HEK293 (cell line): ENCODE data around the gene TMEM229B.
A peak's percentile ranks its signal among the peaks of the same experiment; 100 is the strongest.

Experiments used
- CTCF ChIA-PET: fragments of 350-600 bp; formaldehyde crosslinking; extraction: SDS; loops from one replicate; lab custom pipeline; 2021; ENCODE audit warnings: antibody characterized with exemption; lab: Yijun Ruan, JAX
- POLR2A ChIA-PET: fragments of 300-600 bp; formaldehyde crosslinking; extraction: SDS; loops from one replicate; lab custom pipeline; 2020; ENCODE audit warnings: antibody characterized with exemption, inconsistent platforms; lab: Yijun Ruan, JAX
- H3K27ac ChIP-seq: fragments of 200-500 bp; sonication (Bioruptor generic); 2 replicates; pipeline ENCODE4 v1.5.1; 2014; ENCODE audit warnings: low read depth, low read length, control low read depth, inconsistent platforms; ENCODE audit errors: extremely low read depth
- H3K36me3 ChIP-seq, 2 experiments: fragments of 200-500 bp in 1 of 2; sonication (Bioruptor generic) in 1 of 2; 1 replicate in 1 of 2; 2 replicates in 1 of 2; pipeline ENCODE4 v1.5.1; 2014 to 2017; ENCODE audit warnings: inconsistent platforms in 2 of 2, low read length in 2 of 2; ENCODE audit not compliant: control insufficient read depth in 2 of 2, insufficient read depth in 1 of 2
- H3K4me1 ChIP-seq: fragments of 200-500 bp; sonication (Bioruptor generic); 2 replicates; pipeline ENCODE4 v1.5.1; 2014; ENCODE audit warnings: mild to moderate bottlenecking, low read length, inconsistent platforms; ENCODE audit not compliant: control insufficient read depth, insufficient read depth
- H3K4me3 ChIP-seq: 2 replicates; pipeline ENCODE4 v1.5.1; 2011; ENCODE audit warnings: low read depth, mild to moderate bottlenecking, control low read depth, low read length, moderate library complexity
- H3K9me3 ChIP-seq: fragments of 200-500 bp; sonication (Bioruptor generic); 2 replicates; pipeline ENCODE4 v1.5.1; 2014; ENCODE audit warnings: low read depth, low read length, inconsistent platforms; ENCODE audit not compliant: control insufficient read depth, insufficient read depth
- GLIS2 ChIP-seq: fragments of 450-650 bp; formaldehyde crosslinking; IDR thresholded peaks from 2 replicates; pipeline ENCODE4 v1.5.1; 2016; ENCODE audit warnings: missing biosample characterization, missing genetic modification characterization
- SP3 ChIP-seq: fragments of 450-650 bp; formaldehyde crosslinking; IDR thresholded peaks from 2 replicates; pipeline ENCODE4 v1.5.1; 2016; ENCODE audit warnings: missing biosample characterization, missing genetic modification characterization
- ZFHX2 ChIP-seq: fragments of 450-650 bp; formaldehyde crosslinking; conservative IDR thresholded peaks from 2 replicates; pipeline ENCODE4 v1.5.1; 2016; ENCODE audit warnings: missing biosample characterization, missing genetic modification characterization
- ZFP37 ChIP-seq: fragments of 450-650 bp; formaldehyde crosslinking; IDR thresholded peaks from 2 replicates; pipeline ENCODE4 v1.5.1; 2016; ENCODE audit warnings: missing biosample characterization, missing genetic modification characterization
- ZNF324 ChIP-seq: fragments of 450-650 bp; formaldehyde crosslinking; IDR thresholded peaks from 2 replicates; pipeline ENCODE4 v1.5.1; 2016; ENCODE audit warnings: missing biosample characterization, missing genetic modification characterization
- ZNF426 ChIP-seq: fragments of 450-650 bp; formaldehyde crosslinking; IDR thresholded peaks from 2 replicates; pipeline ENCODE4 v1.5.1; 2017; ENCODE audit warnings: missing biosample characterization, missing genetic modification characterization, mild to moderate bottlenecking, inconsistent platforms, moderate library complexity
- ZNF571 ChIP-seq: fragments of 450-650 bp; formaldehyde crosslinking; IDR thresholded peaks from 2 replicates; pipeline ENCODE4 v1.5.0; 2017; ENCODE audit warnings: missing biosample characterization, missing genetic modification characterization
- ZNF660 ChIP-seq: fragments of 450-650 bp; IDR thresholded peaks from 2 replicates; pipeline ENCODE4 v1.5.1; 2018; ENCODE audit warnings: missing biosample characterization, mild to moderate bottlenecking, missing genetic modification characterization
- ZNF776 ChIP-seq: fragments of 450-650 bp; formaldehyde crosslinking; IDR thresholded peaks from 2 replicates; pipeline ENCODE4 v1.5.0; 2017; ENCODE audit warnings: missing biosample characterization, missing genetic modification characterization, borderline replicate concordance
- ZNF785 ChIP-seq: fragments of 450-650 bp; formaldehyde crosslinking; IDR thresholded peaks from 2 replicates; pipeline ENCODE4 v1.5.1; 2016; ENCODE audit warnings: missing biosample characterization, missing genetic modification characterization
- ZNF830 ChIP-seq: fragments of 450-650 bp; IDR thresholded peaks from 2 replicates; pipeline ENCODE4 v1.5.0; 2018; ENCODE audit warnings: missing biosample characterization, missing genetic modification characterization, low read depth, mild to moderate bottlenecking, moderate library complexity
- TF ChIP-seq, protein P1 (sequence below): fragments of 450-650 bp; formaldehyde crosslinking; IDR thresholded peaks from 2 replicates; pipeline ENCODE4 v1.5.1; 2016; ENCODE audit warnings: missing biosample characterization, missing genetic modification characterization
- TF ChIP-seq, protein P2 (sequence below): fragments of 450-650 bp; formaldehyde crosslinking; IDR thresholded peaks from 2 replicates; pipeline ENCODE4 v1.5.1; 2016; ENCODE audit warnings: missing biosample characterization, missing genetic modification characterization

TMEM229B gene

DNA sequence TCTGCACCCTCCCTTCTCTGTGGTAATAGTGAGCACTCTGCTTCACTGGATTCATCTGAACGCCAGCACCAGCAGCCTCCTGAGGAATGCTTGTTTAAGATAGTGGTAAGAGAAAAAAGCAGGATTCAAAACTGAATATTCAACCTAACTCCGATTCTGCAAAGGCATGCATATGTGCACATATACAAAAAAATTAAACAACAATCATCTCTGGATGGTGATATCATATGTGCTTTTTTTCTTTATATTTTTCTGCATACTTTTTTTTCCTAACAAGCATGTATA is 9.8 kb downstream of the TMEM229B start:
- no peaks in the 10 kb centered on the region for H3K4me1 ChIP-seq
- H3K9me3 ChIP-seq, result no peaks in the 10 kb centered on the region
- ChIA-PET POLR2A (no interaction called here), CTCF (interaction anchor here (1.0 kb wide), 1 partner anchor 11 kb away, joined by 4 read pairs; no protein-coding TSS in a partner anchor)
- H3K36me3 ChIP-seq, result no peaks in the 10 kb centered on the region
- no peak overlapping the region for H3K4me3 ChIP-seq
- H3K27ac ChIP-seq, result no peak overlapping the region; the same call in 1 of the 2 replicates
- TF ChIP-seq ZNF776 (tag by site-specific recombination) (no peak), ZNF785 (tag by site-specific recombination) (no peak), ZNF426 (tag by site-specific recombination) (no peak), ZNF830 (tag by site-specific recombination) (no peak), ZNF660 (tag by site-specific recombination) (no peak), ZNF324 (tag by site-specific recombination) (no peak), GLIS2 (tag by site-specific recombination) (no peak), ZFP37 (tag by site-specific recombination) (no peak)
- TF ChIP-seq, protein P1, sequence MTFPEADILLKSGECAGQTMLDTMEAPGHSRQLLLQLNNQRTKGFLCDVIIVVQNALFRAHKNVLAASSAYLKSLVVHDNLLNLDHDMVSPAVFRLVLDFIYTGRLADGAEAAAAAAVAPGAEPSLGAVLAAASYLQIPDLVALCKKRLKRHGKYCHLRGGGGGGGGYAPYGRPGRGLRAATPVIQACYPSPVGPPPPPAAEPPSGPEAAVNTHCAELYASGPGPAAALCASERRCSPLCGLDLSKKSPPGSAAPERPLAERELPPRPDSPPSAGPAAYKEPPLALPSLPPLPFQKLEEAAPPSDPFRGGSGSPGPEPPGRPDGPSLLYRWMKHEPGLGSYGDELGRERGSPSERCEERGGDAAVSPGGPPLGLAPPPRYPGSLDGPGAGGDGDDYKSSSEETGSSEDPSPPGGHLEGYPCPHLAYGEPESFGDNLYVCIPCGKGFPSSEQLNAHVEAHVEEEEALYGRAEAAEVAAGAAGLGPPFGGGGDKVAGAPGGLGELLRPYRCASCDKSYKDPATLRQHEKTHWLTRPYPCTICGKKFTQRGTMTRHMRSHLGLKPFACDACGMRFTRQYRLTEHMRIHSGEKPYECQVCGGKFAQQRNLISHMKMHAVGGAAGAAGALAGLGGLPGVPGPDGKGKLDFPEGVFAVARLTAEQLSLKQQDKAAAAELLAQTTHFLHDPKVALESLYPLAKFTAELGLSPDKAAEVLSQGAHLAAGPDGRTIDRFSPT, result no peak

DNA sequence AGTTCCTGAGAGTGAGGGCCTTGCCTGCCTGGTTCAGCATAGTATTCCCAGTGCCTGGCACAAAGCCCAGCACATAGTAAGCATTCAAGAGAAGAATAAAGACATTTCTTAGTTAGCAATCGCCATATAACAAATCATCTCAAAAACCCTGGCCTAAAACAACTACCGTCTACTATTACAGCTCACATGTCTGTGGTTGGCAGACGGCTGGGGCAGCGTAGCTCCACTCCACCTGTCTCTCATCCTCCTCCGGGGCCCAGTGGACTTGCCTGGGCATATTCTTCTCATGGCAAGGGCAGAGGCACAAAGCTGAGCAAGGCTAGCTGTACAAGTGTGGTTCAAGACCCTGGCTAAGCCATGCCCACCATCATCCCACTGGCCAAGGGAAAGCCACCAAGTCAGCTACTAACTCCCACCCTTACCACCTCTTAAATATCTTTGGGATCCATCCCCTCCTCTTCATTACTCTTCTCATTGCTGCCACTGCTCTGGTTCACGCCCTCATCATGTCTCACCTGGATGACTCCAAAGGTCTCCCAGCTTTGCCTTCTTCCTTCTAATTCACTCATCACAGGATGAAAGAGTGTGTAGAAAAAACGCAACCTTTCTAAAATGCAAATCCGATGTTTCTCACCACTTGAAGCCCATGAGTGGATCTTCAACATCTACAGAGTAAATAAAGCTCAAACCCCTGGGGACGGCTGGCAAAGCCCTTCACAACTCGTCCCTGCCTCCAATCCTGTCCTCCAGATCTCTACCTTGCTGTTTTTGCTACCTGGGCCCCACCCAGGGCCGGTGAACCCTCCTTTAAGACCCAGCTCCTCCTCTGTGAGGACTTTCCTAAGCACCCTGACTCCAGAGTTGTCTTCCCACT is 10.4 kb downstream of the TMEM229B start:
- ChIA-PET CTCF (interaction anchor here (0.6 to 1.0 kb wide), 3 partner anchors 10 to 258 kb away, joined by 3 to 4 read pairs (median 4); no protein-coding TSS in a partner anchor), POLR2A (no interaction called here)
- TF ChIP-seq, protein P2, sequence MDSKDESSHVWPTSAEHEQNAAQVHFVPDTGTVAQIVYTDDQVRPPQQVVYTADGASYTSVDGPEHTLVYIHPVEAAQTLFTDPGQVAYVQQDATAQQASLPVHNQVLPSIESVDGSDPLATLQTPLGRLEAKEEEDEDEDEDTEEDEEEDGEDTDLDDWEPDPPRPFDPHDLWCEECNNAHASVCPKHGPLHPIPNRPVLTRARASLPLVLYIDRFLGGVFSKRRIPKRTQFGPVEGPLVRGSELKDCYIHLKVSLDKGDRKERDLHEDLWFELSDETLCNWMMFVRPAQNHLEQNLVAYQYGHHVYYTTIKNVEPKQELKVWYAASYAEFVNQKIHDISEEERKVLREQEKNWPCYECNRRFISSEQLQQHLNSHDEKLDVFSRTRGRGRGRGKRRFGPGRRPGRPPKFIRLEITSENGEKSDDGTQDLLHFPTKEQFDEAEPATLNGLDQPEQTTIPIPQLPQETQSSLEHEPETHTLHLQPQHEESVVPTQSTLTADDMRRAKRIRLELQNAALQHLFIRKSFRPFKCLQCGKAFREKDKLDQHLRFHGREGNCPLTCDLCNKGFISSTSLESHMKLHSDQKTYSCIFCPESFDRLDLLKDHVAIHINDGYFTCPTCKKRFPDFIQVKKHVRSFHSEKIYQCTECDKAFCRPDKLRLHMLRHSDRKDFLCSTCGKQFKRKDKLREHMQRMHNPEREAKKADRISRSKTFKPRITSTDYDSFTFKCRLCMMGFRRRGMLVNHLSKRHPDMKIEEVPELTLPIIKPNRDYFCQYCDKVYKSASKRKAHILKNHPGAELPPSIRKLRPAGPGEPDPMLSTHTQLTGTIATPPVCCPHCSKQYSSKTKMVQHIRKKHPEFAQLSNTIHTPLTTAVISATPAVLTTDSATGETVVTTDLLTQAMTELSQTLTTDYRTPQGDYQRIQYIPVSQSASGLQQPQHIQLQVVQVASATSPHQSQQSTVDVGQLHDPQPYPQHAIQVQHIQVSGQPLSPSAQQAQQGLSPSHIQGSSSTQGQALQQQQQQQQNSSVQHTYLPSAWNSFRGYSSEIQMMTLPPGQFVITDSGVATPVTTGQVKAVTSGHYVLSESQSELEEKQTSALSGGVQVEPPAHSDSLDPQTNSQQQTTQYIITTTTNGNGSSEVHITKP, result no peak
- TF ChIP-seq ZFHX2, result peak; percentile 34; the same call in 1 of the 2 replicates

DNA sequence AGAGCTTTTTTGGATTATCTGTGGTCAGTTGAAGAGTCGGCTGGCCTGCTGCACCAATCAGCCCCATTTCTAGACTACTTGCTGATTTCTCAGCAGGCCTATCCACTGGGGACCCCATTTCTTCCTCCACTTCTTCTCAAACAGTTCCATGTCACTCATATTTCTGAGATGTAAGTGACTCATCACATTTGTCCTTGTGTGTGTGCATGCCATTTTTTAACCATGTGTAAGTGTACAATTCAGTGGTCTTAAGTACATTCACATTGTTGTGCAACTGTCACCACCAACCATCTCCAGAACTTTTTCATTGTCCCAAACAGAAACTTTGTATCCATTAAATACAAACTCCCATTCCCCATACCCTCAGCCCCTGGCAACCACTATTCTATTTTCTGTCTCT is 14.2 kb downstream of the TMEM229B start:
- CTCF ChIA-PET, result no interaction called here
- Histone ChIP-seq H3K4me1 (no peaks in the 10 kb centered on the region), H3K27ac (no peak overlapping the region), H3K4me3 (no peak overlapping the region), H3K36me3 (no peaks in the 10 kb centered on the region), H3K9me3 (no peaks in the 10 kb centered on the region)
- TF ChIP-seq ZFP37 (tag by site-specific recombination) (no peak), ZNF571 (tag by site-specific recombination) (no peak), SP3 (tag by site-specific recombination) (no peak)
- POLR2A ChIA-PET, result no interaction called here

More for the DNA sequence above, 10.4 kb downstream of the TMEM229B start:
- no peaks in the 10 kb centered on the region for H3K4me1 ChIP-seq
- H3K9me3 ChIP-seq, result no peaks in the 10 kb centered on the region
- peak overlapping the region; percentile 43; the same call in 1 of the 2 replicates for H3K27ac ChIP-seq
- H3K4me3 ChIP-seq, result no peak overlapping the region
- no peaks in the 10 kb centered on the region for H3K36me3 ChIP-seq
